ENCODE data around the gene SPNS3.

- TF ChIP-seq POLR2A (IDR thresholded peaks at IDR 0.05) (no peak), CTCF (IDR thresholded peaks at IDR 0.05 in 4 of 5, conservative IDR thresholded peaks at IDR 0.05 in 1 of 5) (no peak)
These were observed 8.3 kb upstream of the SPNS3 start for GRCh38 chr17:4425398-4425797.

Measured in gastrocnemius medialis (tissue), 4 donors.